NOMO-1 treated with DMSO at 0.1 percent for 48 hours (cell line): ENCODE results near the gene TIMP1.
A peak's percentile ranks its signal among the peaks of the same experiment; 100 is the strongest.

Experiments used
- DNase-seq: peaks from one replicate; lab custom pipeline; 2025; ENCODE audit not compliant: unreplicated experiment; lab: John Stamatoyannopoulos, UW

TIMP1 gene

GRCh38 chrX:47573341-47574075, 8.7 kb upstream of the TIMP1 start:
- DNase-seq, result no peak

- DNase-seq, result no peak
Measured at GRCh38 chrX:47574076-47574546, 8.1 kb upstream of the TIMP1 start.

DNA sequence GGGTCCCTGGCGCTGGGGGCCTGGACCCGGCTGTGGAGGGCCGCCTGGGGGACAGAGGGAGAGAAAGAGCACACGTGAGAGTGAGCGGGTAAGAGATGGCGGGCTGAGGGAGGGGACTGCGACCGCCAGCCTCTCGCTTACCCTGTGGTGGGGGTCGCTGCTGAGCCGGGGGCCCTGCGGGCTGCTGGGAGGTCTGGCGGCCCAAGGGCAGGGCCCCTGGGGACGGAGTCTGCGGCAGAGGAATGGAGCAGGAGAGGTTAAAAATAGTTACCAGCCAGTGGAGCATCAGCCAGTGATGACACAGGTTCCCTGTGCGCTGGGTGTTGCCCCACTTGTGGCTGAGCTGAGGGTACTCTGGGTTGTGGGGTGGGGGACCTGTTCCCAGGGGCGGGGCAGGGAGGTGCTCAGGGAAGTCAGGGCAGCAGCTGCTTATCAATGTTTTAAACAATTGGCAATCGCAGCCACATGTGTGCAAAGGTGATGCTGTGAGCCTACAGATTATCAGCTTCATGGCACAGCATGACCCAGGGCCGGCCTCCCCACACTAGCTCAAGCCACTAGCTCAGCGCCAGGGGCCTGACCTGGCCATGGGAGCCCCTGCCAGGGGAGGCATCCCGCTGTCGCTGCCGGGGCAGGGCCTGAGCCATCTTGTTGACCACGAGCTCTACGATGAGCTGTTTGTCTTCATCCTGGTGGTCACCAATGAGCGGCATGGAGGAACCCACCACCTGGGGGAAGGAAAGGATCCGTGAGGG, 7.5 kb upstream of the TIMP1 start:
- DNase-seq, result no peak

GRCh38 chrX:47576021-47576898, 6.0 kb upstream of the TIMP1 start:
- DNase-seq, result no peak

GRCh38 chrX:47577424-47577823, 4.8 kb upstream of the TIMP1 start:
- DNase-seq, result no peak

GRCh38 chrX:47577901-47578300, 4.3 kb upstream of the TIMP1 start:
- no peak for DNase-seq

- no peak for DNase-seq
Measured at GRCh38 chrX:47578692-47579091, 3.5 kb upstream of the TIMP1 start.

GRCh38 chrX:47579537-47579936, 2.7 kb upstream of the TIMP1 start:
- DNase-seq, result peak; percentile 20

- no peak for DNase-seq
Measured at GRCh38 chrX:47583240-47583861, 1.1 kb downstream of the TIMP1 start.

GRCh38 chrX:47584714-47585113, 2.5 kb downstream of the TIMP1 start:
- DNase-seq, result no peak

GRCh38 chrX:47585273-47585672, 3.0 kb downstream of the TIMP1 start:
- DNase-seq, result no peak

DNA sequence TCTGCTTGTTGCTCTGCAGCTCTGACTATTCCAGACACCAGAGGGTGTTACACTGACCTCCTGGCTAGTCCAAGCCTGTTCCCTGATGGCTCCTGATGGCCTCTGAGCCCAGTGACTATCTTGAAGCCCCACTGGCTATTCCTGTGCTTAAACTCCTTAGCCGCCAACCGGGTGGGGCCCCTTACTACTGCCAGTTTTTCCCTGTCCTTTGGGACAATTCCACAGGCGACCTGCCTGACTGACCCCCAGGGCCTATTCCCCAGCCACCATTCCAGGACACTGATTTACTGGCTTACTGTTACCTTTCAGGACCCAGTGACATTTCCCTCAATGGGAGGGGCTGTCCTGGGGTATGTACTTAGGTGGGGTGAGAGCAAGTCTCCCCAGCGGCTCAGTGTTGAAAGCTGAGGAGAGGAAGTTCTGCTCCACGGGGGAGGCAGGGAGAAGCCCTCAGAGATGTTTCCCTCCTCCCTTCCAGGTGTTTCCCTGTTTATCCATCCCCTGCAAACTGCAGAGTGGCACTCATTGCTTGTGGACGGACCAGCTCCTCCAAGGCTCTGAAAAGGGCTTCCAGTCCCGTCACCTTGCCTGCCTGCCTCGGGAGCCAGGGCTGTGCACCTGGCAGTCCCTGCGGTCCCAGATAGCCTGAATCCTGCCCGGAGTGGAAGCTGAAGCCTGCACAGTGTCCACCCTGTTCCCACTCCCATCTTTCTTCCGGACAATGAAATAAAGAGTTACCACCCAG, 4.0 kb downstream of the TIMP1 start:
- DNase-seq, result no peak

DNA sequence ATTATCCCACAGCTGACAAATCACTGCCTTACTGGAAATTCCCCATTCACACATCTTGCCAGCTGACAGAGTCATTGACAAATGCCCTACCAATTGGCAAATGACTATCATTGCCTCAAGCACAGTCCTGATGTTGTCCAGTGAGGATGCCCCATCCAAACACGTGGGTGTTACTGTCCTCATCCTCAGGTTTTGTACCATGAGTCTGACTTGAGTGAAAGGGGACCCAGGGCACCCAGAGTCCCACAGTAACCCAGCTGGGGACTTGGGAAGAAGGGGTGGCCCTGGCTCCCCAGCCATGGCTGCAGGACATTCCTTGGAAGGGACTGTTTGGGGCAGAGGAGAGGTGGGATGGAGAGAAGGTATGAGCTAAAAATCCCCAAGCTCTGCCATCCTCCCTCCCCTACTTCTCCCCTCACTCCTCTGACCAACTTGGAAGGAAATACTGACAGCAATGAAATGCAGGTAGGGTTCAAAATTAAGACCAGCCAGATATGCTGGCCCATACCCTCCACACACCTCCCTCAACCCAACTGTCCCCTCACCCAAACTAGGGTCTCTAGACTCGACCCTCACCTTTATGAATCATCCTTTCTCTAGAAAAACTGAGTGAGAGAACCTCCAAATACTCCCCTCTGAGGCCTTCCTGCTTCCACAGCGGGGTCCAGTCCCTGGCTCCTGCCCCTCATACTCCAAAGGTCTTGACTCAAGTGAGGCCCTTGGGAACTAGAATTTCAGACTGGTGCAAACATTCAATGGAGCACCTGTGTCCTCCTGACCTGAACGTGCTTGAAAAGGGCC, 5.1 kb downstream of the TIMP1 start:
- DNase-seq, result no peak

- no peak for DNase-seq
Measured at GRCh38 chrX:47587906-47588735, 5.9 kb downstream of the TIMP1 start.

DNA sequence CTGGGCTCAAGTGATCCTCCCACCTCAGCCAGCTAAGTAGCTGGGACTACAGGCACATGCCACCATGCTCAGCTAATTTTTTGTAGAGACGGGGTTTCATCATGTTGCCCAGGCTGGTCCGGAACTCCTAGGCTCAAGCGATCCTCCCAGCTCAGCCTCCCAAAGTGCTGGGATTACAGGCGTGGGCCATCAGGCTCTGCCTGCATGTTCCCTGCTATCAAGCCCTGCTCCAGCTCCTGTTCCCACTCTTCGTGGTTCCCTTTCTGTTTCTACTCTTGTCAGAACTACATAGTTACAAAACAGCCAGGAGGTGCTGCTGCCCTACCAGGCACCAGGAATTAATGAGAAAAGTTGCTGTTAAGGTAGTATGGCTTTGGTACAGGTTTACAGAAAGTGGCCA, 8.7 kb downstream of the TIMP1 start:
- DNase-seq, result no peak

- no peak for DNase-seq
Measured at GRCh38 chrX:47593522-47593921, 11.3 kb downstream of the TIMP1 start.

- no peak for DNase-seq
Measured at GRCh38 chrX:47595716-47596251, 13.5 kb downstream of the TIMP1 start.

DNA sequence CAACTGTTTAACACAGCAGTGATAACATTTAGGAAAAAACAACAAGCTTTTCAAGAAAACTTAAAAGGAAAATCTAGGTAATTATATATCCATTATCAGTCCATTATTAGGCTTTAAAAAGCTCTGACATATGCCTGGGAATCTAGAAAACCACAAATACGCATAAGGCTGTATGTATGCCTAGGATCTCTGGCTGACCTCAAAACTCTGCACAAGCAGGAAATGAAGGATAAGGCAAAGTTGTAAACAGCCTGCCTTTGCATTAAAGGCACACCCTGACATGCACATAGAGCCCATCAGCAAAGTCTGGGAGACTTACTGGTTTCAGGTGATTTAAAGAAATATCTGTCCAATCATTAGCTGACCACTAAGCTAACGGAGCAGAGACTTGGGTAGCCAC, 14.0 kb downstream of the TIMP1 start:
- no peak for DNase-seq
